T-helper 2 cell (primary cell): ENCODE data around the gene MUC5B.
"Not testable (repeated sequence)": the region's sequence is repeated elsewhere in the genome, so short reads cannot be mapped to it uniquely, and the experiment has no call there.

Experiments
- DNase-seq, 5 experiments: peaks; one replicate each; pipeline versions ENCODE4 v3.0.0 to v3.0.0-alpha.2; 2012 to 2022

The MUC5B gene

GRCh38 chr11:1234054-1234720 lies 11.3 kb downstream of the MUC5B start:
- DNase-seq = no peak

- no peak for DNase-seq
Measured at GRCh38 chr11:1234771-1235305, 12.0 kb downstream of the MUC5B start.

GRCh38 chr11:1235306-1235900 lies 12.5 kb downstream of the MUC5B start:
- no peak for DNase-seq

- DNase-seq = no peak
Measured at GRCh38 chr11:1235901-1236315, 13.0 kb downstream of the MUC5B start.

- no peak for DNase-seq
Measured at GRCh38 chr11:1236316-1237127, 13.7 kb downstream of the MUC5B start.

- DNase-seq = no peak
Measured at GRCh38 chr11:1237128-1237580, 14.3 kb downstream of the MUC5B start.

GRCh38 chr11:1237851-1238250 lies 15.0 kb downstream of the MUC5B start:
- no peak for DNase-seq

GRCh38 chr11:1238767-1239595 lies 16.1 kb downstream of the MUC5B start:
- no peak for DNase-seq

- DNase-seq = no peak
Measured at GRCh38 chr11:1239596-1240205, 16.8 kb downstream of the MUC5B start.

- DNase-seq = no peak
Measured at GRCh38 chr11:1240771-1241170, 17.9 kb downstream of the MUC5B start.

- no peak for DNase-seq
Measured at GRCh38 chr11:1241706-1242105, 18.8 kb downstream of the MUC5B start.

GRCh38 chr11:1242289-1242688 lies 19.4 kb downstream of the MUC5B start:
- DNase-seq = no peak

- DNase-seq = not testable (repeated sequence)
Measured at GRCh38 chr11:1242751-1243150, 19.9 kb downstream of the MUC5B start.

- DNase-seq = not testable (repeated sequence)
Measured at GRCh38 chr11:1243521-1243920, 20.7 kb downstream of the MUC5B start.

- DNase-seq = not testable (repeated sequence)
Measured at GRCh38 chr11:1244557-1244956, 21.7 kb downstream of the MUC5B start.

- not testable (repeated sequence) for DNase-seq
Measured at GRCh38 chr11:1245717-1246116, 22.9 kb downstream of the MUC5B start.

GRCh38 chr11:1246301-1246700 lies 23.4 kb downstream of the MUC5B start:
- DNase-seq = not testable (repeated sequence)

GRCh38 chr11:1247026-1247425 lies 24.2 kb downstream of the MUC5B start:
- not testable (repeated sequence) for DNase-seq

GRCh38 chr11:1248951-1249350 lies 26.1 kb downstream of the MUC5B start:
- not testable (repeated sequence) for DNase-seq

- DNase-seq = not testable (repeated sequence)
Measured at GRCh38 chr11:1250411-1250810, 27.5 kb downstream of the MUC5B start.

GRCh38 chr11:1251236-1251770 lies 28.4 kb downstream of the MUC5B start:
- DNase-seq = no peak
